IMR-90 (cell line): ENCODE results near the gene TMEM161B. TPM values are rescaled to one million over a fixed set of nuclear protein-coding genes. Genes with fewer than 3 reads are reported as not detected.

Experiments used
- ATAC-seq: fragments of 200-7000 bp; cut with Tn5 transposase; 2 replicates; pipeline ENCODE4 v1.9.1; 2020; ENCODE audit warnings: low read depth, mild to moderate bottlenecking, moderate library complexity
- BruUV-seq: library from RNA; stranded (reverse); fragments of 400-500 nt; replicated peaks from 2 replicates; lab custom pipeline; 2021; lab: Mats Ljungman, UMichigan
- CTCF ChIA-PET: fragments of 300-600 bp; formaldehyde crosslinking; extraction: SDS; loops from one replicate; lab custom pipeline; 2021; ENCODE audit warnings: antibody characterized with exemption; lab: Yijun Ruan, JAX
- POLR2A ChIA-PET: fragments of 300-600 bp; sonication (Branson Sonifier 250); formaldehyde crosslinking; loops from one replicate; lab custom pipeline; 2022; ENCODE audit warnings: antibody characterized with exemption; ENCODE audit not compliant: unreplicated experiment; lab: Charles Lee
- DNase-seq: peaks from one replicate; pipeline ENCODE4 v3.0.0; 2013
- H2AFZ ChIP-seq: replicated peaks from 2 replicates; pipeline ENCODE3; 2013; ENCODE audit warnings: low read length, mild to moderate bottlenecking; ENCODE audit not compliant: poor library complexity
- H2AK5ac ChIP-seq: 2 replicates; pipeline ENCODE4 v1.6.1; 2013; ENCODE audit warnings: low read depth, low read length, inconsistent platforms
- H2AK9ac ChIP-seq: replicated peaks from 2 replicates; pipeline ENCODE3; 2013; ENCODE audit warnings: mild to moderate bottlenecking, low read depth, low read length, moderate library complexity; ENCODE audit not compliant: poor library complexity
- H2BK120ac ChIP-seq: 2 replicates; pipeline ENCODE4 v1.6.1; 2013; ENCODE audit warnings: low read depth, low read length, inconsistent platforms
- H2BK15ac ChIP-seq: 3 replicates; pipeline ENCODE4 v1.6.1; 2013; ENCODE audit warnings: low read depth, low read length, inconsistent platforms
- H2BK20ac ChIP-seq: 2 replicates; pipeline ENCODE4 v1.6.1; 2013; ENCODE audit warnings: low read depth, mild to moderate bottlenecking, inconsistent platforms, low read length, moderate library complexity
- H2BK5ac ChIP-seq: 2 replicates; pipeline ENCODE4 v1.6.1; 2013; ENCODE audit warnings: mild to moderate bottlenecking, low read depth, low read length, inconsistent platforms; ENCODE audit not compliant: poor library complexity, severe bottlenecking
- H3K14ac ChIP-seq: replicated peaks from 2 replicates; pipeline ENCODE4 v1.6.1; 2013; ENCODE audit warnings: low read depth, low read length, inconsistent platforms
- H3K18ac ChIP-seq: 2 replicates; pipeline ENCODE4 v1.6.1; 2013; ENCODE audit warnings: low read depth, low read length, control low read depth
- H3K23ac ChIP-seq: 2 replicates; pipeline ENCODE4 v1.6.1; 2013; ENCODE audit warnings: low read depth, low read length, inconsistent platforms
- H3K27ac ChIP-seq: 2 replicates; pipeline ENCODE4 v1.5.1; 2013; ENCODE audit warnings: mild to moderate bottlenecking, control low read depth, low read length; ENCODE audit not compliant: insufficient read depth
- H3K27me3 ChIP-seq: 2 replicates; pipeline ENCODE4 v1.6.1; 2013; ENCODE audit warnings: low read length; ENCODE audit not compliant: control insufficient read depth, insufficient read depth
- H3K36me3 ChIP-seq: 2 replicates; pipeline ENCODE4 v1.6.1; 2013; ENCODE audit warnings: low read length, mixed read lengths; ENCODE audit not compliant: control insufficient read depth, insufficient read depth
- H3K4ac ChIP-seq: 2 replicates; pipeline ENCODE4 v1.6.1; 2013; ENCODE audit warnings: low read depth, low read length, inconsistent platforms
- H3K4me1 ChIP-seq: 2 replicates; pipeline ENCODE4 v1.6.1; 2013; ENCODE audit warnings: low read length, mixed read lengths; ENCODE audit not compliant: control insufficient read depth, insufficient read depth
- H3K4me2 ChIP-seq: 2 replicates; pipeline ENCODE4 v1.6.1; 2013; ENCODE audit warnings: low read depth, mild to moderate bottlenecking, control low read depth, low read length, moderate library complexity
- H3K4me3 ChIP-seq: 2 replicates; pipeline ENCODE4 v1.5.1; 2013; ENCODE audit warnings: low read depth, mild to moderate bottlenecking, control low read depth, low read length, moderate library complexity; ENCODE audit not compliant: insufficient read depth
- H3K56ac ChIP-seq: 2 replicates; pipeline ENCODE4 v1.6.1; 2013; ENCODE audit warnings: low read length, inconsistent platforms; ENCODE audit not compliant: insufficient read depth; ENCODE audit errors: extremely low read depth
- H3K79me1 ChIP-seq, 2 experiments: 2 replicates each; pipeline ENCODE4 v1.6.1; 2013; ENCODE audit warnings: low read length in 2 of 2, inconsistent platforms in 1 of 2, low read depth in 1 of 2
- H3K9ac ChIP-seq: 2 replicates; pipeline ENCODE4 v1.6.1; 2013; ENCODE audit warnings: low read depth, low read length, control low read depth
- H3K9me1 ChIP-seq: 2 replicates; pipeline ENCODE4 v1.6.1; 2013; ENCODE audit warnings: low read length, inconsistent platforms; ENCODE audit not compliant: insufficient read depth
- H3K9me3 ChIP-seq: 2 replicates; pipeline ENCODE4 v1.6.1; 2013; ENCODE audit warnings: low read length; ENCODE audit not compliant: control insufficient read depth, insufficient read depth
- H4K20me1 ChIP-seq: 2 replicates; pipeline ENCODE4 v1.6.1; 2013; ENCODE audit warnings: low read length, inconsistent platforms; ENCODE audit not compliant: insufficient read depth
- H4K5ac ChIP-seq: 2 replicates; pipeline ENCODE4 v1.6.1; 2013; ENCODE audit warnings: mild to moderate bottlenecking, low read depth, low read length, control low read depth
- H4K8ac ChIP-seq, 2 experiments: 2 replicates each; pipeline ENCODE4 v1.6.1; 2013; ENCODE audit warnings: low read depth in 2 of 2, low read length in 2 of 2, control low read depth in 1 of 2, inconsistent platforms in 1 of 2
- H4K91ac ChIP-seq: 2 replicates; pipeline ENCODE4 v1.6.1; 2013; ENCODE audit warnings: low read depth, low read length, inconsistent platforms; ENCODE audit not compliant: insufficient read depth
- BHLHE40 ChIP-seq: fragments of 150-350 bp; IDR thresholded peaks from 2 replicates; pipeline ENCODE4 v1.6.1; 2016; ENCODE audit warnings: mild to moderate bottlenecking, low read depth, low read length
- CEBPB ChIP-seq: IDR thresholded peaks from 2 replicates; pipeline ENCODE4 v1.6.1; 2012; ENCODE audit warnings: low read depth, low read length, improper control_type of control experiment
- CHD1 ChIP-seq: IDR thresholded peaks from 2 replicates; pipeline ENCODE4 v1.6.1; 2012; ENCODE audit warnings: low read depth, low read length, improper control_type of control experiment
- ELK1 ChIP-seq: fragments of 150-350 bp; IDR thresholded peaks from 2 replicates; pipeline ENCODE4 v1.6.1; 2016; ENCODE audit warnings: low read depth, mild to moderate bottlenecking, low read length, moderate library complexity, borderline replicate concordance
- FOS ChIP-seq: fragments of 150-350 bp; IDR thresholded peaks from 2 replicates; pipeline ENCODE4 v1.6.1; 2016; ENCODE audit warnings: low read depth, low read length
- MAFK ChIP-seq: IDR thresholded peaks from 2 replicates; pipeline ENCODE4 v1.6.1; 2012; ENCODE audit warnings: low read depth, low read length, improper control_type of control experiment
- MAZ ChIP-seq: IDR thresholded peaks from 2 replicates; pipeline ENCODE4 v1.6.1; 2012; ENCODE audit warnings: low read depth, mild to moderate bottlenecking, low read length, improper control_type of control experiment, moderate library complexity, borderline replicate concordance
- MXI1 ChIP-seq: IDR thresholded peaks from 2 replicates; pipeline ENCODE4 v1.6.1; 2012; ENCODE audit warnings: low read depth, mild to moderate bottlenecking, low read length, moderate library complexity, borderline replicate concordance
- NFE2L2 ChIP-seq: fragments of 150-350 bp; IDR thresholded peaks from 2 replicates; pipeline ENCODE4 v1.6.1; 2016; ENCODE audit warnings: low read depth, mild to moderate bottlenecking, low read length
- POLR2A ChIP-seq: IDR thresholded peaks from 2 replicates; pipeline ENCODE4 v1.6.1; 2012; ENCODE audit warnings: mild to moderate bottlenecking, low read depth, low read length
- RAD21 ChIP-seq: IDR thresholded peaks from 2 replicates; pipeline ENCODE4 v1.6.1; 2012; ENCODE audit warnings: low read length, improper control_type of control experiment
- RCOR1 ChIP-seq: IDR thresholded peaks from 2 replicates; pipeline ENCODE4 v1.6.1; 2012; ENCODE audit warnings: mild to moderate bottlenecking, low read length, improper control_type of control experiment; ENCODE audit not compliant: insufficient replicate concordance
- RFX5 ChIP-seq: IDR thresholded peaks from 2 replicates; pipeline ENCODE4 v1.8.0; 2012; ENCODE audit warnings: low read depth, mild to moderate bottlenecking, low read length, moderate library complexity
- SMC3 ChIP-seq: fragments of 150-350 bp; IDR thresholded peaks from 2 replicates; pipeline ENCODE4 v1.6.1; 2016; ENCODE audit warnings: low read depth, mild to moderate bottlenecking, antibody characterized with exemption, low read length, moderate library complexity
- WGBS, 2 experiments: methylation state at CpG; one replicate each; pipeline versions ENCODE4 v1.1.5 to v1.1.7; 2013; ENCODE audit warnings: missing lambda C conversion rate in 2 of 2; ENCODE audit not compliant: insufficient read length in 1 of 2; ENCODE audit errors: extremely low coverage in 2 of 2; 5-methylcytosine and 5-hydroxymethylcytosine counted together
- dilution Hi-C: fragments of 300-500 bp; cut with HindIII; formaldehyde crosslinking; loops from one replicate; pipeline ENCODE4 v1.14.3; 2018; ENCODE audit warnings: low sequenced_read_pairs; ENCODE audit not compliant: unreplicated experiment
- in situ Hi-C: fragments of 300-500 bp; cut with MboI; formaldehyde crosslinking; loops from 3 replicates; pipeline ENCODE4 v1.14.3; 2019; ENCODE audit warnings: low sequenced_read_pairs, inconsistent platforms, mixed read lengths
- intact Hi-C: fragments of 100-400 bp; cut with micrococcal nuclease; formaldehyde crosslinking; loops from 2 replicates; pipeline ENCODE4 v1.10.0; 2022
- polyA plus RNA-seq, 3 experiments: library from polyadenylated mRNA; depleted of rRNA; stranded (reverse); fragments of >200 nt; gene quantifications; 2 replicates each; pipeline ENCODE4 v1.2.3, GENCODE V29; 2012; ENCODE audit warnings: low replicate concordance in 1 of 3
- total RNA-seq: library from RNA; depleted of rRNA; stranded (reverse); fragments of >200 nt; gene quantifications from 2 replicates; pipeline ENCODE4 v1.2.3, GENCODE V29; 2012
- TF ChIP-seq, protein P1 (sequence below): conservative IDR thresholded peaks from 2 replicates; pipeline ENCODE4 v1.5.1; 2012; ENCODE audit warnings: mild to moderate bottlenecking, low read depth, low read length, improper control_type of control experiment
- TF ChIP-seq, protein P2 (sequence below): fragments of 150-350 bp; IDR thresholded peaks from 2 replicates; pipeline ENCODE4 v1.6.1; 2017; ENCODE audit warnings: mild to moderate bottlenecking, antibody characterized with exemption, low read length, low read depth

Gene TMEM161B
- total and polyA plus RNA-seq, 2 of the 4 experiments (the other 2 are of a cell fraction): 7.4 to 9.3 TPM

DNA sequence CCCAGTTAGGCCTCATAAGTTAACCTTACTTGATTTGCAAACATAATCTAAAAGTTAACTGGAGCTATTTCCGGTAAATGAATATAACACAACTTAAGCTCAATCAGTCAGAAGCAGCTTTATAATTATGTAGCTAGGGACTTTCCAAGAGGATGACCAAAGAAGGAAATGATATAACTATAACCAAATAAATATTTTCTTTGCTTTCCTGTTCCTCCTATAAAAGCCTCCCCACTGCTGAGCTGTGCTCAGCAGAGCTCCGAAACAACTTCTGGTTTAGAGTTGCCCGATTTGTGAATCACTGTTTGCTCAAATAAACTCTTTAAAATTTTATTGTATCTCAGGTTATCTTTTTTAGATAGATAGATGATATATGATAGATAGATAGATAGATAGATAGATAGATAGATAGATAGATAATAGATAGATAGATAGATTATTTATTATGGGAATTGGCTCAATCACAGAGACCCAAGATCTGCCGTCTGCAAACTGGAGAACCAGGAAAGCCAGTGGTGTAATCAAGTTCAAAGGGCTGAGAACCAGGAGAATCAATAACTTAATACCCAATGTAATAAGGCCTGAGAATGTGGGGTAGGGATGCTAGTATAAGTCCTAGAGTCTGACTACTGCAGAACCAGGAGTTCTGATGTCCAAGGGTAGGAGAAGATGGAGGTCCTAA, 19.3 kb upstream of the TMEM161B start:
- Histone ChIP-seq H3K27me3 (no peaks in the 10 kb centered on the region), H2BK5ac (no peak overlapping the region), H3K79me1 (no peaks in the 10 kb centered on the region), H3K23ac (no peak overlapping the region), H3K9me3 (no peaks in the 10 kb centered on the region), H4K5ac (no peak overlapping the region), H2BK20ac (no peak overlapping the region), H4K20me1 (no peaks in the 10 kb centered on the region), H4K8ac (no peak overlapping the region), H3K14ac (no peak overlapping the region), H4K91ac (no peak overlapping the region), H3K4me1 (no peaks in the 10 kb centered on the region), H3K36me3 (0 out of 2 replicates have a peak, but pooled peaks cover 2% of the 10 kb centered on the region), H2AFZ (no peak overlapping the region), H3K9me1 (no peaks in the 10 kb centered on the region), H3K4me2 (no peak overlapping the region), H2AK5ac (no peak overlapping the region), H3K27ac (no peak overlapping the region), H3K4ac (no peak overlapping the region), H3K18ac (no peak overlapping the region), H2BK120ac (no peak overlapping the region), H2BK15ac (no peak overlapping the region), H3K4me3 (no peak overlapping the region), H2AK9ac (no peak overlapping the region), H3K56ac (no peak overlapping the region), H3K9ac (no peak overlapping the region)
- POLR2A ChIA-PET: no interaction called here
- intact Hi-C loops (no loop called here), in situ Hi-C loops (no loop called here), dilution Hi-C loops (no loop called here)
- DNase-seq: no peak
- BruUV-seq: no TSS peak
- WGBS, 2 experiments: no CpG with 5 or more reads among the region's 4 CpGs
- ATAC-seq: no peak
- no peak for TF ChIP-seq MAZ
- no peak for TF ChIP-seq FOS
- TF ChIP-seq SMC3: no peak
- no peak for TF ChIP-seq MXI1
- TF ChIP-seq BHLHE40: no peak
- no peak for TF ChIP-seq NFE2L2
- no peak for TF ChIP-seq MAFK
- no peak for TF ChIP-seq CHD1
- TF ChIP-seq CEBPB: no peak
- no peak for TF ChIP-seq RAD21
- no peak for TF ChIP-seq POLR2A
- TF ChIP-seq, protein P1, sequence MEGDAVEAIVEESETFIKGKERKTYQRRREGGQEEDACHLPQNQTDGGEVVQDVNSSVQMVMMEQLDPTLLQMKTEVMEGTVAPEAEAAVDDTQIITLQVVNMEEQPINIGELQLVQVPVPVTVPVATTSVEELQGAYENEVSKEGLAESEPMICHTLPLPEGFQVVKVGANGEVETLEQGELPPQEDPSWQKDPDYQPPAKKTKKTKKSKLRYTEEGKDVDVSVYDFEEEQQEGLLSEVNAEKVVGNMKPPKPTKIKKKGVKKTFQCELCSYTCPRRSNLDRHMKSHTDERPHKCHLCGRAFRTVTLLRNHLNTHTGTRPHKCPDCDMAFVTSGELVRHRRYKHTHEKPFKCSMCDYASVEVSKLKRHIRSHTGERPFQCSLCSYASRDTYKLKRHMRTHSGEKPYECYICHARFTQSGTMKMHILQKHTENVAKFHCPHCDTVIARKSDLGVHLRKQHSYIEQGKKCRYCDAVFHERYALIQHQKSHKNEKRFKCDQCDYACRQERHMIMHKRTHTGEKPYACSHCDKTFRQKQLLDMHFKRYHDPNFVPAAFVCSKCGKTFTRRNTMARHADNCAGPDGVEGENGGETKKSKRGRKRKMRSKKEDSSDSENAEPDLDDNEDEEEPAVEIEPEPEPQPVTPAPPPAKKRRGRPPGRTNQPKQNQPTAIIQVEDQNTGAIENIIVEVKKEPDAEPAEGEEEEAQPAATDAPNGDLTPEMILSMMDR: no peak
- TF ChIP-seq, protein P2, sequence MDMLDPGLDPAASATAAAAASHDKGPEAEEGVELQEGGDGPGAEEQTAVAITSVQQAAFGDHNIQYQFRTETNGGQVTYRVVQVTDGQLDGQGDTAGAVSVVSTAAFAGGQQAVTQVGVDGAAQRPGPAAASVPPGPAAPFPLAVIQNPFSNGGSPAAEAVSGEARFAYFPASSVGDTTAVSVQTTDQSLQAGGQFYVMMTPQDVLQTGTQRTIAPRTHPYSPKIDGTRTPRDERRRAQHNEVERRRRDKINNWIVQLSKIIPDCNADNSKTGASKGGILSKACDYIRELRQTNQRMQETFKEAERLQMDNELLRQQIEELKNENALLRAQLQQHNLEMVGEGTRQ: no peak
- TF ChIP-seq RCOR1: no peak
- no peak for TF ChIP-seq RFX5
- no peak for TF ChIP-seq ELK1
- CTCF ChIA-PET: no interaction called here
